ENCODE measurements around the gene ZNF530. TPM values are rescaled to one million over a fixed set of nuclear protein-coding genes. Genes with fewer than 3 reads are reported as not detected.

The ZNF530 gene
- total and polyA plus RNA-seq, 2 experiments from 2014 or later: 3.3 to 11.2 TPM

DNA sequence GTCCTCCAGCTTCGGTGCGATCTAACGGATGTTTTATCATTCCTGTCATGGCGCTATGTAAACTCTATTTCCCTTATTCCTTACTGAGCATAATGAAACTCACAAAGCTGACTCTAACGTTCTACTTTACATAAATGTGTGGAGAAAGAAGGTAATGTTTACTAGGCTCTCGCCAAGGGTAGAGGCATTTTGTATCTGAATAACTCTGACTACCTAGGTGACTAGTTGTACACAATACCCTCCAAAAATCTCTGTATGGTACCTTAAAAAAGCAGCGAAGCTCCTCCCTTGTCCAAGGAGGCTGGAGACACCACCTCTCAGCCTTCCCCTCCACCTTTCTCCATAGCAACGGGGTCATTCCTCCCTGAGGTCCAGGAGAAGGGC is 316 bp upstream of the ZNF530 start:
- H3K27me3 Mint-ChIP-seq (ENCODE audit: insufficient read depth, low read depth, poor library complexity): peaks cover 5% of the 10 kb centered on the region
- H3K27ac ChIP-seq (ENCODE audit: low read depth): no peak overlapping the region
- H3K27me3 ChIP-seq (ENCODE audit: insufficient read depth): no peaks in the 10 kb centered on the region
- H3K4me3 Mint-ChIP-seq: peak overlapping the region; percentile 82
- H3K9me2 ChIP-seq (ENCODE audit: insufficient read depth): 0 out of 2 replicates have a peak, but pooled peaks cover 6% of the 10 kb centered on the region
- H3F3A ChIP-seq (replicated peaks; ENCODE audit: low read depth): no peaks in the 10 kb centered on the region
- no peaks in the 10 kb centered on the region for H3K4me1 ChIP-seq (ENCODE audit: insufficient read depth)
- H3K9me3 Mint-ChIP-seq: peaks cover 3% of the 10 kb centered on the region; the same call in 2 of the 3 replicates
- H3K4me2 ChIP-seq: peak overlapping the region; percentile 70
- TF ChIP-seq, protein P1, sequence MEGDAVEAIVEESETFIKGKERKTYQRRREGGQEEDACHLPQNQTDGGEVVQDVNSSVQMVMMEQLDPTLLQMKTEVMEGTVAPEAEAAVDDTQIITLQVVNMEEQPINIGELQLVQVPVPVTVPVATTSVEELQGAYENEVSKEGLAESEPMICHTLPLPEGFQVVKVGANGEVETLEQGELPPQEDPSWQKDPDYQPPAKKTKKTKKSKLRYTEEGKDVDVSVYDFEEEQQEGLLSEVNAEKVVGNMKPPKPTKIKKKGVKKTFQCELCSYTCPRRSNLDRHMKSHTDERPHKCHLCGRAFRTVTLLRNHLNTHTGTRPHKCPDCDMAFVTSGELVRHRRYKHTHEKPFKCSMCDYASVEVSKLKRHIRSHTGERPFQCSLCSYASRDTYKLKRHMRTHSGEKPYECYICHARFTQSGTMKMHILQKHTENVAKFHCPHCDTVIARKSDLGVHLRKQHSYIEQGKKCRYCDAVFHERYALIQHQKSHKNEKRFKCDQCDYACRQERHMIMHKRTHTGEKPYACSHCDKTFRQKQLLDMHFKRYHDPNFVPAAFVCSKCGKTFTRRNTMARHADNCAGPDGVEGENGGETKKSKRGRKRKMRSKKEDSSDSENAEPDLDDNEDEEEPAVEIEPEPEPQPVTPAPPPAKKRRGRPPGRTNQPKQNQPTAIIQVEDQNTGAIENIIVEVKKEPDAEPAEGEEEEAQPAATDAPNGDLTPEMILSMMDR (conservative IDR thresholded peaks at IDR 0.05; ENCODE audit: low read depth in 2 of 2): no peak
- TF ChIP-seq CREB1 (CRISPR knock-in tag; IDR thresholded peaks at IDR 0.05; ENCODE audit: low read depth) (no peak), NANOG (IDR thresholded peaks at IDR 0.05; ENCODE audit: borderline replicate concordance) (no peak), JUNB (IDR thresholded peaks at IDR 0.05; ENCODE audit: unreplicated experiment) (no peak), POLR2AphosphoS5 (IDR thresholded peaks at IDR 0.05; ENCODE audit: low read depth) (no peak), EZH2phosphoT487 (IDR thresholded peaks at IDR 0.05; ENCODE audit: unreplicated experiment) (no peak), EZH2 (IDR thresholded peaks at IDR 0.05; ENCODE audit: low read depth, unreplicated experiment) (no peak)
- TF ChIP-seq, protein P2, sequence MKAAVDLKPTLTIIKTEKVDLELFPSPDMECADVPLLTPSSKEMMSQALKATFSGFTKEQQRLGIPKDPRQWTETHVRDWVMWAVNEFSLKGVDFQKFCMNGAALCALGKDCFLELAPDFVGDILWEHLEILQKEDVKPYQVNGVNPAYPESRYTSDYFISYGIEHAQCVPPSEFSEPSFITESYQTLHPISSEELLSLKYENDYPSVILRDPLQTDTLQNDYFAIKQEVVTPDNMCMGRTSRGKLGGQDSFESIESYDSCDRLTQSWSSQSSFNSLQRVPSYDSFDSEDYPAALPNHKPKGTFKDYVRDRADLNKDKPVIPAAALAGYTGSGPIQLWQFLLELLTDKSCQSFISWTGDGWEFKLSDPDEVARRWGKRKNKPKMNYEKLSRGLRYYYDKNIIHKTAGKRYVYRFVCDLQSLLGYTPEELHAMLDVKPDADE (IDR thresholded peaks at IDR 0.05): no peak
- TF ChIP-seq, protein P3, sequence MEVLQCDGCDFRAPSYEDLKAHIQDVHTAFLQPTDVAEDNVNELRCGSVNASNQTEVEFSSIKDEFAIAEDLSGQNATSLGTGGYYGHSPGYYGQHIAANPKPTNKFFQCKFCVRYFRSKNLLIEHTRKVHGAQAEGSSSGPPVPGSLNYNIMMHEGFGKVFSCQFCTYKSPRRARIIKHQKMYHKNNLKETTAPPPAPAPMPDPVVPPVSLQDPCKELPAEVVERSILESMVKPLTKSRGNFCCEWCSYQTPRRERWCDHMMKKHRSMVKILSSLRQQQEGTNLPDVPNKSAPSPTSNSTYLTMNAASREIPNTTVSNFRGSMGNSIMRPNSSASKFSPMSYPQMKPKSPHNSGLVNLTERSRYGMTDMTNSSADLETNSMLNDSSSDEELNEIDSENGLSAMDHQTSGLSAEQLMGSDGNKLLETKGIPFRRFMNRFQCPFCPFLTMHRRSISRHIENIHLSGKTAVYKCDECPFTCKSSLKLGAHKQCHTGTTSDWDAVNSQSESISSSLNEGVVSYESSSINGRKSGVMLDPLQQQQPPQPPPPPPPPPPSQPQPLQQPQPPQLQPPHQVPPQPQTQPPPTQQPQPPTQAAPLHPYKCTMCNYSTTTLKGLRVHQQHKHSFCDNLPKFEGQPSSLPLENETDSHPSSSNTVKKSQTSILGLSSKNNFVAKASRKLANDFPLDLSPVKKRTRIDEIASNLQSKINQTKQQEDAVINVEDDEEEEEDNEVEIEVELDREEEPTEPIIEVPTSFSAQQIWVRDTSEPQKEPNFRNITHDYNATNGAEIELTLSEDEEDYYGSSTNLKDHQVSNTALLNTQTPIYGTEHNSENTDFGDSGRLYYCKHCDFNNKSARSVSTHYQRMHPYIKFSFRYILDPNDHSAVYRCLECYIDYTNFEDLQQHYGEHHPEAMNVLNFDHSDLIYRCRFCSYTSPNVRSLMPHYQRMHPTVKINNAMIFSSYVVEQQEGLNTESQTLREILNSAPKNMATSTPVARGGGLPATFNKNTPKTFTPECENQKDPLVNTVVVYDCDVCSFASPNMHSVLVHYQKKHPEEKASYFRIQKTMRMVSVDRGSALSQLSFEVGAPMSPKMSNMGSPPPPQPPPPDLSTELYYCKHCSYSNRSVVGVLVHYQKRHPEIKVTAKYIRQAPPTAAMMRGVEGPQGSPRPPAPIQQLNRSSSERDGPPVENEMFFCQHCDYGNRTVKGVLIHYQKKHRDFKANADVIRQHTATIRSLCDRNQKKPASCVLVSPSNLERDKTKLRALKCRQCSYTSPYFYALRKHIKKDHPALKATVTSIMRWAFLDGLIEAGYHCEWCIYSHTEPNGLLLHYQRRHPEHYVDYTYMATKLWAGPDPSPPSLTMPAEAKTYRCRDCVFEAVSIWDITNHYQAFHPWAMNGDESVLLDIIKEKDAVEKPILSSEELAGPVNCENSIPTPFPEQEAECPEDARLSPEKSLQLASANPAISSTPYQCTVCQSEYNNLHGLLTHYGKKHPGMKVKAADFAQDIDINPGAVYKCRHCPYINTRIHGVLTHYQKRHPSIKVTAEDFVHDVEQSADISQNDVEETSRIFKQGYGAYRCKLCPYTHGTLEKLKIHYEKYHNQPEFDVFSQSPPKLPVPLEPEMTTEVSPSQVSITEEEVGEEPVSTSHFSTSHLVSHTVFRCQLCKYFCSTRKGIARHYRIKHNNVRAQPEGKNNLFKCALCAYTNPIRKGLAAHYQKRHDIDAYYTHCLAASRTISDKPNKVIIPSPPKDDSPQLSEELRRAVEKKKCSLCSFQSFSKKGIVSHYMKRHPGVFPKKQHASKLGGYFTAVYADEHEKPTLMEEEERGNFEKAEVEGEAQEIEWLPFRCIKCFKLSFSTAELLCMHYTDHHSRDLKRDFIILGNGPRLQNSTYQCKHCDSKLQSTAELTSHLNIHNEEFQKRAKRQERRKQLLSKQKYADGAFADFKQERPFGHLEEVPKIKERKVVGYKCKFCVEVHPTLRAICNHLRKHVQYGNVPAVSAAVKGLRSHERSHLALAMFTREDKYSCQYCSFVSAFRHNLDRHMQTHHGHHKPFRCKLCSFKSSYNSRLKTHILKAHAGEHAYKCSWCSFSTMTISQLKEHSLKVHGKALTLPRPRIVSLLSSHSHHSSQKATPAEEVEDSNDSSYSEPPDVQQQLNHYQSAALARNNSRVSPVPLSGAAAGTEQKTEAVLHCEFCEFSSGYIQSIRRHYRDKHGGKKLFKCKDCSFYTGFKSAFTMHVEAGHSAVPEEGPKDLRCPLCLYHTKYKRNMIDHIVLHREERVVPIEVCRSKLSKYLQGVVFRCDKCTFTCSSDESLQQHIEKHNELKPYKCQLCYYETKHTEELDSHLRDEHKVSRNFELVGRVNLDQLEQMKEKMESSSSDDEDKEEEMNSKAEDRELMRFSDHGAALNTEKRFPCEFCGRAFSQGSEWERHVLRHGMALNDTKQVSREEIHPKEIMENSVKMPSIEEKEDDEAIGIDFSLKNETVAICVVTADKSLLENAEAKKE (CRISPR knock-in tag; IDR thresholded peaks at IDR 0.05): no peak
- TF ChIP-seq, protein P4, sequence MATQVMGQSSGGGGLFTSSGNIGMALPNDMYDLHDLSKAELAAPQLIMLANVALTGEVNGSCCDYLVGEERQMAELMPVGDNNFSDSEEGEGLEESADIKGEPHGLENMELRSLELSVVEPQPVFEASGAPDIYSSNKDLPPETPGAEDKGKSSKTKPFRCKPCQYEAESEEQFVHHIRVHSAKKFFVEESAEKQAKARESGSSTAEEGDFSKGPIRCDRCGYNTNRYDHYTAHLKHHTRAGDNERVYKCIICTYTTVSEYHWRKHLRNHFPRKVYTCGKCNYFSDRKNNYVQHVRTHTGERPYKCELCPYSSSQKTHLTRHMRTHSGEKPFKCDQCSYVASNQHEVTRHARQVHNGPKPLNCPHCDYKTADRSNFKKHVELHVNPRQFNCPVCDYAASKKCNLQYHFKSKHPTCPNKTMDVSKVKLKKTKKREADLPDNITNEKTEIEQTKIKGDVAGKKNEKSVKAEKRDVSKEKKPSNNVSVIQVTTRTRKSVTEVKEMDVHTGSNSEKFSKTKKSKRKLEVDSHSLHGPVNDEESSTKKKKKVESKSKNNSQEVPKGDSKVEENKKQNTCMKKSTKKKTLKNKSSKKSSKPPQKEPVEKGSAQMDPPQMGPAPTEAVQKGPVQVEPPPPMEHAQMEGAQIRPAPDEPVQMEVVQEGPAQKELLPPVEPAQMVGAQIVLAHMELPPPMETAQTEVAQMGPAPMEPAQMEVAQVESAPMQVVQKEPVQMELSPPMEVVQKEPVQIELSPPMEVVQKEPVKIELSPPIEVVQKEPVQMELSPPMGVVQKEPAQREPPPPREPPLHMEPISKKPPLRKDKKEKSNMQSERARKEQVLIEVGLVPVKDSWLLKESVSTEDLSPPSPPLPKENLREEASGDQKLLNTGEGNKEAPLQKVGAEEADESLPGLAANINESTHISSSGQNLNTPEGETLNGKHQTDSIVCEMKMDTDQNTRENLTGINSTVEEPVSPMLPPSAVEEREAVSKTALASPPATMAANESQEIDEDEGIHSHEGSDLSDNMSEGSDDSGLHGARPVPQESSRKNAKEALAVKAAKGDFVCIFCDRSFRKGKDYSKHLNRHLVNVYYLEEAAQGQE (IDR thresholded peaks at IDR 0.05; ENCODE audit: unreplicated experiment): no peak
- DNase-seq (ENCODE audit: low spot score) (no peak), ATAC-seq (no peak)
- peaks cover 3% of the 10 kb centered on the region; the same call in 2 of the 3 replicates for H3K4me1 Mint-ChIP-seq
- H3K4me3 ChIP-seq: peak overlapping the region; percentile 96
- H2AFZ ChIP-seq: peak overlapping the region; percentile 97
- H3K27ac Mint-ChIP-seq: no peak overlapping the region
- no peaks in the 10 kb centered on the region for H4K20me1 ChIP-seq (replicated peaks; ENCODE audit: insufficient read depth)
- H3K79me2 ChIP-seq (replicated peaks; ENCODE audit: insufficient read depth): peaks cover 16% of the 10 kb centered on the region; the same call in 1 of the 2 replicates
- peaks cover 27% of the 10 kb centered on the region for H3K36me3 Mint-ChIP-seq (ENCODE audit: low read depth)
- H3K36me3 ChIP-seq (ENCODE audit: insufficient read depth): no peaks in the 10 kb centered on the region

All from GM23338 (cell line).